A549 (cell line): ENCODE results near the gene KIF14.

Experiments
- CTCF ChIP-seq: fragments of >200 bp; sonication (Bioruptor Twin); formaldehyde crosslinking; IDR thresholded peaks from 3 replicates; pipeline ENCODE4 v1.5.1; 2016
- EHMT2 ChIP-seq: fragments of 200-600 bp; sonication (generic); IDR thresholded peaks from 2 replicates; pipeline ENCODE4 v1.6.1; 2016; ENCODE audit warnings: antibody characterized with exemption, low read depth, mild to moderate bottlenecking, moderate library complexity
- POLR2A ChIP-seq: IDR thresholded peaks from 2 replicates; pipeline ENCODE4 v1.6.1; 2012; ENCODE audit warnings: mild to moderate bottlenecking, low read length

- no peak for TF ChIP-seq POLR2A
- TF ChIP-seq CTCF = no peak
- no peak for TF ChIP-seq EHMT2
Measured at GRCh38 chr1:200627575-200628222, 7.1 kb upstream of the KIF14 start.
